Activated CD8-positive, alpha-beta memory T cell treated with anti-CD3 and anti-CD28 coated beads, Interleukin-2, amount 50 U/mL, for 4 hours (primary cell): Measurements from ENCODE around the gene RFC3.

Experiments
- DNase-seq: peaks from one replicate; pipeline ENCODE4 v3.0.0-alpha.2; 2020

RFC3 gene

GRCh38 chr13:33869005-33869404 lies 51.1 kb downstream of the RFC3 start:
- DNase-seq = no peak

- no peak for DNase-seq
Observed at GRCh38 chr13:33870046-33870668, 52.2 kb downstream of the RFC3 start.

GRCh38 chr13:33871207-33872004 lies 53.5 kb downstream of the RFC3 start:
- no peak for DNase-seq

- DNase-seq = no peak
Observed at GRCh38 chr13:33872005-33872351, 54.0 kb downstream of the RFC3 start.

GRCh38 chr13:33873251-33873908 lies 55.4 kb downstream of the RFC3 start:
- DNase-seq = no peak

- no peak for DNase-seq
Observed at GRCh38 chr13:33874871-33875270, 56.9 kb downstream of the RFC3 start.

GRCh38 chr13:33875618-33876401 lies 57.9 kb downstream of the RFC3 start:
- DNase-seq = no peak

GRCh38 chr13:33876716-33877394 lies 58.9 kb downstream of the RFC3 start:
- DNase-seq = no peak

GRCh38 chr13:33879118-33879517 lies 61.2 kb downstream of the RFC3 start:
- no peak for DNase-seq

GRCh38 chr13:33882804-33883203 lies 64.9 kb downstream of the RFC3 start:
- no peak for DNase-seq

GRCh38 chr13:33884531-33885220 lies 66.7 kb downstream of the RFC3 start:
- DNase-seq = no peak
